ENCODE measurements around the gene FYB1. TPM values are rescaled to one million over a fixed set of nuclear protein-coding genes. Genes with fewer than 3 reads are reported as not detected.

The FYB1 gene
- total RNA-seq, 1 donor from 2014 or later, result not detected

GRCh38 chr5:39143151-39143860 is 76.1 kb downstream of the FYB1 start:
- Histone ChIP-seq H3K27me3 (ENCODE audit: control insufficient read depth, insufficient read depth, low read length) (no peaks in the 10 kb centered on the region), H3K4me3 (ENCODE audit: low read depth, low read length) (no peak overlapping the region), H3K36me3 (ENCODE audit: control insufficient read depth, insufficient read depth, low read length) (no peaks in the 10 kb centered on the region)
- DNase-seq (ENCODE audit: low read depth), result no peak
- TF ChIP-seq CTCF (IDR thresholded peaks at IDR 0.05; ENCODE audit: insufficient read depth, low read length, poor library complexity, severe bottlenecking), result no peak

GRCh38 chr5:39140558-39141168 is 78.7 kb downstream of the FYB1 start:
- Histone ChIP-seq H3K27me3 (ENCODE audit: control insufficient read depth, insufficient read depth, low read length) (no peaks in the 10 kb centered on the region), H3K36me3 (ENCODE audit: control insufficient read depth, insufficient read depth, low read length) (no peaks in the 10 kb centered on the region), H3K4me3 (ENCODE audit: low read depth, low read length) (no peak overlapping the region)
- no peak for TF ChIP-seq CTCF (IDR thresholded peaks at IDR 0.05; ENCODE audit: insufficient read depth, low read length, poor library complexity, severe bottlenecking)
- DNase-seq (ENCODE audit: low read depth), result no peak

GRCh38 chr5:39138892-39139291 is 80.5 kb downstream of the FYB1 start:
- peak; percentile 25 for DNase-seq (ENCODE audit: low read depth)
- H3K27me3 ChIP-seq (ENCODE audit: control insufficient read depth, insufficient read depth, low read length), result no peaks in the 10 kb centered on the region
- H3K4me3 ChIP-seq (ENCODE audit: low read depth, low read length), result no peak overlapping the region
- H3K36me3 ChIP-seq (ENCODE audit: control insufficient read depth, insufficient read depth, low read length), result no peaks in the 10 kb centered on the region
- TF ChIP-seq CTCF (IDR thresholded peaks at IDR 0.05; ENCODE audit: insufficient read depth, low read length, poor library complexity, severe bottlenecking), result no peak

GRCh38 chr5:39137819-39138451 is 81.4 kb downstream of the FYB1 start:
- TF ChIP-seq CTCF (IDR thresholded peaks at IDR 0.05; ENCODE audit: insufficient read depth, low read length, poor library complexity, severe bottlenecking), result no peak
- DNase-seq (ENCODE audit: low read depth), result no peak
- H3K4me3 ChIP-seq (ENCODE audit: low read depth, low read length), result no peak overlapping the region
- H3K36me3 ChIP-seq (ENCODE audit: control insufficient read depth, insufficient read depth, low read length), result no peaks in the 10 kb centered on the region
- H3K27me3 ChIP-seq (ENCODE audit: control insufficient read depth, insufficient read depth, low read length), result no peaks in the 10 kb centered on the region

- no peaks in the 10 kb centered on the region for H3K36me3 ChIP-seq (ENCODE audit: control insufficient read depth, insufficient read depth, low read length)
- no peak for TF ChIP-seq CTCF (IDR thresholded peaks at IDR 0.05; ENCODE audit: insufficient read depth, low read length, poor library complexity, severe bottlenecking)
- no peak overlapping the region for H3K4me3 ChIP-seq (ENCODE audit: low read depth, low read length)
- no peak for DNase-seq (ENCODE audit: low read depth)
- no peaks in the 10 kb centered on the region for H3K27me3 ChIP-seq (ENCODE audit: control insufficient read depth, insufficient read depth, low read length)
Observed at GRCh38 chr5:39137391-39137790, 82.0 kb downstream of the FYB1 start.

Data from kidney epithelial cell (primary cell).